Keratinocyte (primary cell): Measurements from ENCODE around the gene RNU7-1. TPM values are rescaled to one million over a fixed set of nuclear protein-coding genes. Genes with fewer than 3 reads are reported as not detected.

Experiments
- DNase-seq: peaks from one replicate; pipeline ENCODE4 v3.0.0-alpha.2; 2011; ENCODE audit warnings: low read depth, missing footprints, low spot score
- FAIRE-seq: peaks from 2 replicates; lab custom pipeline; 2011; peaks lifted over from hg19 to GRCh38; lab: Jason Lieb, UNC
- H2AFZ ChIP-seq: 2 replicates; pipeline ENCODE4 v1.6.0; 2012; ENCODE audit warnings: low read length, control low read depth, inconsistent platforms; ENCODE audit not compliant: control insufficient read depth
- H3K27ac ChIP-seq: 2 replicates; pipeline ENCODE4 v1.5.1; 2011; ENCODE audit warnings: low read length; ENCODE audit not compliant: control insufficient read depth, insufficient read depth
- H3K27me3 ChIP-seq: 3 replicates; pipeline ENCODE4 v1.6.0; 2011; ENCODE audit warnings: low read length; ENCODE audit not compliant: control insufficient read depth, insufficient read depth; ENCODE audit errors: extremely low read depth
- H3K36me3 ChIP-seq, 2 experiments: 2 replicates in 1 of 2; 3 replicates in 1 of 2; pipeline ENCODE4 v1.5.1; 2011; ENCODE audit warnings: low read length in 2 of 2, mild to moderate bottlenecking in 1 of 2; ENCODE audit not compliant: control insufficient read depth in 2 of 2, insufficient read depth in 2 of 2; ENCODE audit errors: extremely low read depth in 1 of 2
- H3K4me1 ChIP-seq: 3 replicates; pipeline ENCODE4 v1.5.1; 2011; ENCODE audit warnings: low read length; ENCODE audit not compliant: control insufficient read depth, insufficient read depth; ENCODE audit errors: extremely low read depth
- H3K4me2 ChIP-seq: 3 replicates; pipeline ENCODE4 v1.6.0; 2011; ENCODE audit warnings: low read depth, low read length; ENCODE audit not compliant: control insufficient read depth, insufficient read depth; ENCODE audit errors: extremely low read depth
- H3K4me3 ChIP-seq, 3 experiments: fragments of 200-600 bp in 1 of 3; sonication (generic) in 1 of 3; 2 replicates in 2 of 3; 3 replicates in 1 of 3; pipeline ENCODE4 v1.5.1; 2011 to 2016; ENCODE audit warnings: low read length in 3 of 3, mild to moderate bottlenecking in 3 of 3, control low read depth in 2 of 3, inconsistent platforms in 1 of 3, low read depth in 1 of 3, mixed read lengths in 1 of 3, mixed run types in 1 of 3, moderate library complexity in 1 of 3; ENCODE audit not compliant: control insufficient read depth in 2 of 3, insufficient read depth in 2 of 3; ENCODE audit errors: extremely low read depth in 1 of 3
- H3K79me2 ChIP-seq: 2 replicates; pipeline ENCODE4 v1.6.0; 2012; ENCODE audit warnings: low read length; ENCODE audit not compliant: control insufficient read depth, insufficient read depth
- H3K9ac ChIP-seq: 3 replicates; pipeline ENCODE4 v1.6.0; 2011; ENCODE audit warnings: low read length; ENCODE audit not compliant: control insufficient read depth, insufficient read depth; ENCODE audit errors: extremely low read depth
- H3K9me1 ChIP-seq: 3 replicates; pipeline ENCODE4 v1.6.0; 2011; ENCODE audit warnings: low read length; ENCODE audit not compliant: control insufficient read depth, insufficient read depth; ENCODE audit errors: extremely low read depth
- H3K9me3 ChIP-seq: 2 replicates; pipeline ENCODE4 v1.5.1; 2012; ENCODE audit warnings: low read depth, low read length; ENCODE audit not compliant: control insufficient read depth
- H4K20me1 ChIP-seq: 3 replicates; pipeline ENCODE4 v1.6.0; 2011; ENCODE audit warnings: low read length; ENCODE audit not compliant: control insufficient read depth, insufficient read depth; ENCODE audit errors: extremely low read depth
- CTCF ChIP-seq, 3 experiments: IDR thresholded peaks in 1 of 3; conservative IDR thresholded peaks in 1 of 3; optimal IDR thresholded peaks in 1 of 3; 2 replicates in 2 of 3; 3 replicates in 1 of 3; pipeline versions ENCODE3 to v1.5.1; 2011; ENCODE audit warnings: low read length in 3 of 3, mild to moderate bottlenecking in 3 of 3, moderate library complexity in 2 of 3, control low read depth in 1 of 3, inconsistent platforms in 1 of 3; ENCODE audit not compliant: insufficient read depth in 2 of 3; ENCODE audit errors: extremely low read depth in 1 of 3
- EZH2 ChIP-seq: IDR thresholded peaks from one replicate; pipeline ENCODE4 v1.6.1; 2012; ENCODE audit warnings: inconsistent platforms, mild to moderate bottlenecking, low read length, moderate library complexity
- dilution Hi-C: fragments of 300-500 bp; cut with MboI; formaldehyde crosslinking; loops from one replicate; pipeline ENCODE4 v1.7.0; 2020; ENCODE audit warnings: low sequenced_read_pairs; ENCODE audit not compliant: extremely low pct_ligation_motif_present
- polyA plus RNA-seq, 5 experiments: library from polyadenylated mRNA; depleted of rRNA in 3 of 5; stranded (reverse) in 3 of 5; stranded (forward) in 1 of 5; unstranded in 1 of 5; fragments of >200 nt; gene quantifications; 1 replicate in 1 of 5; 2 replicates in 3 of 5; 3 replicates in 1 of 5; pipeline versions ENCODE4 v1.2.1 to v1.2.3, GENCODE V29; 2011 to 2012; ENCODE audit warnings: missing spikeins in 2 of 5, low read depth in 1 of 5, low replicate concordance in 1 of 5

The RNU7-1 gene
- polyA plus RNA-seq, 1 donor (not counting 4 experiments of a cell fraction or from before 2014, with no cell fraction given) = not detected

GRCh38 chr12:6941267-6941666 is 2.3 kb upstream of the RNU7-1 start:
- H3K4me1 ChIP-seq = peaks cover 25% of the 10 kb centered on the region
- no peaks in the 10 kb centered on the region for H4K20me1 ChIP-seq
- H3K79me2 ChIP-seq = peaks cover 3% of the 10 kb centered on the region
- DNase-seq (no peak), FAIRE-seq (no peak)
- no peak overlapping the region for H3K4me2 ChIP-seq
- H3K9me1 ChIP-seq = no peaks in the 10 kb centered on the region
- H3K9me3 ChIP-seq = no peaks in the 10 kb centered on the region
- no peak overlapping the region for H3K27ac ChIP-seq
- H3K9ac ChIP-seq = no peak overlapping the region
- dilution Hi-C loops = no loop called here
- no peak overlapping the region for H2AFZ ChIP-seq
- peaks cover 16 to 21% of the 10 kb centered on the region in 2 experiments for H3K36me3 ChIP-seq
- TF ChIP-seq CTCF (optimal IDR thresholded peaks at IDR 0.05 in 1 of 3, IDR thresholded peaks at IDR 0.05 in 1 of 3, conservative IDR thresholded peaks at IDR 0.05 in 1 of 3; ENCODE audit: extremely low read depth in 1 of 3, insufficient read depth in 2 of 3, low read length in 3 of 3) (no peak), EZH2 (no peak)
- H3K27me3 ChIP-seq = no peaks in the 10 kb centered on the region
- H3K4me3 ChIP-seq = no peak overlapping the region

GRCh38 chr12:6941782-6942181 is 1.8 kb upstream of the RNU7-1 start:
- no peaks in the 10 kb centered on the region for H3K27me3 ChIP-seq
- H4K20me1 ChIP-seq = no peaks in the 10 kb centered on the region
- no peak overlapping the region for H3K27ac ChIP-seq
- H3K4me1 ChIP-seq = peaks cover 27% of the 10 kb centered on the region
- DNase-seq (no peak), FAIRE-seq (no peak)
- no peak overlapping the region for H3K4me3 ChIP-seq
- H3K9ac ChIP-seq = no peak overlapping the region
- H3K9me3 ChIP-seq = no peaks in the 10 kb centered on the region
- peaks cover 3% of the 10 kb centered on the region for H3K79me2 ChIP-seq
- dilution Hi-C loops = no loop called here
- no peak overlapping the region for H3K4me2 ChIP-seq
- TF ChIP-seq EZH2 (no peak), CTCF (optimal IDR thresholded peaks at IDR 0.05 in 1 of 3, IDR thresholded peaks at IDR 0.05 in 1 of 3, conservative IDR thresholded peaks at IDR 0.05 in 1 of 3; ENCODE audit: extremely low read depth in 1 of 3, insufficient read depth in 2 of 3, low read length in 3 of 3) (no peak)
- peaks cover 11 to 21% of the 10 kb centered on the region in 2 experiments for H3K36me3 ChIP-seq
- H2AFZ ChIP-seq = no peak overlapping the region
- no peaks in the 10 kb centered on the region for H3K9me1 ChIP-seq
